ENCODE results near the gene BPIFB1.

Gene BPIFB1

DNA sequence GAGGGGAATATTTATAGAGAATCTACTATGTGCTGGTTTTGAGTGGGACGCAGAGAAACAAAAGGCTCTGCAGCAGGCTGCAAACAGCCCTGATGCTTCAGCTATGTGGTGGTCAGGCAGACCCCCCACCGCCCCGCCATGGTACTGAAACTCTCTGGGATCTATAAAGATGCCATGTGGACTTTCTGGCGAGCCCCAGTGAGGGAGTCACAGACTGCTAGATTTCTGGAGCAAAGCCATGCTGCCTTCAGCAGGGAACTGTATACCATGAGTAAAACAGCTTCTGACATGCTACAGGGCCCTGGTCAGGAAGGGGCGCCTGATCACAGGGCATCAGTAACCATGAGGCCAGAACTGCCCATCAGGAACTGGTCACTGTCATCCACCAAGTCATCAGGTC, 19.2 kb upstream of the BPIFB1 start:
- H3K4me3 ChIP-seq (ENCODE audit: low read length), result no peak overlapping the region
- DNase-seq (ENCODE audit: low read depth, low spot score), result no peak

DNA sequence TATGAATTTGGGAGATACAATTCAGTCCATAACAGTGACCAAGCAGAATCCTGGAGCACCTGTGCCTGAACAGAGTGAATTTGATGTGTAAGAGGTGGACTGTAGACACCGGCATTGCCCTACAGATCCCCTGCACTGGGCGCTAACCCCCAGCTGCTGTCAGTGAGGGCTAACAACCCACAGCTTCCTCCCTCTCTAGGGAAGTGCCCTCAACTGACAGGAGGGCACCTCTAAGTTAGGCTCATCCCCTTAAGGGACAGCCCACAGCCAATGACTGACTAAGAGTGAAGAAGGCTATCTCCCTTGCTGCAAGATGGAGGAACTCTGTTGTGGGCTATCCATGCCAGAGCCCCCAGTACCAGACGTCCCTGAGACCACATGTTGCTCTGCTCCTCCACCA, 15.3 kb upstream of the BPIFB1 start:
- H3K4me3 ChIP-seq (ENCODE audit: low read length), result no peak overlapping the region
- DNase-seq (ENCODE audit: low read depth, low spot score), result no peak

- no peak overlapping the region for H3K4me3 ChIP-seq (ENCODE audit: low read length)
- no peak for DNase-seq (ENCODE audit: low read depth, low spot score)
Measured at GRCh38 chr20:33272155-33272873, 10.7 kb upstream of the BPIFB1 start.

DNA sequence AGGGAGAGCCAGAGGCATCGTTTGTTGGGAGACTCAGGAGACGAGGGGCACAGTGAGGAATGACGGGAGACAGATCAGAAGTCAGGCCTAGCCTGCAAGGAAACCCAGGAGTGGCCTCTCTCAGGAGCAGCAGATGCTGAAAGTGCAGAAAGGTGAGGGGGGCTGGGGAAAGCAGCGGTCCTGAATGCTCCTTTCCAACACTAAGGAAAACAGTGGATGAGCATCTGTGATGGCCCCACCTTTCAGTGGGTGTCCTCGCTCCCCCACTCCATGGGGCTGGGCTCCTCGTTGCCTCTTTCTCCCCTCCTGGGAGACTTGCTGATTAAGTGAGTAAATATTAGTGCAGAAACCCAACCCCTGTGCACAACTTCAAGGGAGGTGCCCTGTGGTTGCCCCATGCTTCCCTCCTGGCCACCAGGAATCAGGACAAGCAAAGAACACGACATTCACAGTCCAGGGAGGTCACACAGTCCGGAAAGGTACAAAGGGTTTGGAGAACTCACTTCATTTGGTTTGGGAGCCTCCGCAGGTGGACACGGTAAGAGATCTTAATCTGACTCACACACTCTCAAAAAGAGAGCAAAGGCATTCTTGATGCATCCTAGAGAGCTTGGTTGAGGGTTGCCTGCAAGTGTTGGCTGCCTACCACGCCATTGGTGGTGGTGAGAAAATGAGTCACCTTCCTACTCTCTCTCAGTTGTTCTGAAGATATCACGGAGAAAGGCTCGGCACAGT, 9.7 kb upstream of the BPIFB1 start:
- no peak for DNase-seq (ENCODE audit: low read depth, low spot score)
- no peak overlapping the region for H3K4me3 ChIP-seq (ENCODE audit: low read length)

- H3K4me3 ChIP-seq (ENCODE audit: low read length), result no peak overlapping the region
- no peak for DNase-seq (ENCODE audit: low read depth, low spot score)
Measured at GRCh38 chr20:33275215-33275614, 7.8 kb upstream of the BPIFB1 start.

DNA sequence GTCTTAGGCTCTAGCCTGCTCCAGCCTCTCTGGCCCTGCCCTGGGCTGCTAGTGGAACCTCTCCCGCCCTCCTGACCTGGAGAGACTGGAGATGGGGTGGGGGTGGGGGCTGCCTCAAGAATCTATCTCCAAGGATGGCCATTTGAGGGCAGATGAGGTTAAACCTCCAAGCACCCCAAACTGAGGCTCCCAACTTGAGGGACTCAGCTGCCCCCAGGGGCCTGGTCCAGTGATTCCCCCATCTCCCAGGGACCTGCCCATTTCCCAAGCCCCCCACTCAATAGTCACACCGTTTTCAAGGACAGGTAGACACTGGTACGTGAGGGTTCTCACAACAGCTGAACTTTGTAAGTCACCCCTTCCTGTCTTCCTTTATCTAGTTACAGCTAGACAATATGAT, 7.1 kb upstream of the BPIFB1 start:
- no peak for DNase-seq (ENCODE audit: low read depth, low spot score)
- no peak overlapping the region for H3K4me3 ChIP-seq (ENCODE audit: low read length)

DNA sequence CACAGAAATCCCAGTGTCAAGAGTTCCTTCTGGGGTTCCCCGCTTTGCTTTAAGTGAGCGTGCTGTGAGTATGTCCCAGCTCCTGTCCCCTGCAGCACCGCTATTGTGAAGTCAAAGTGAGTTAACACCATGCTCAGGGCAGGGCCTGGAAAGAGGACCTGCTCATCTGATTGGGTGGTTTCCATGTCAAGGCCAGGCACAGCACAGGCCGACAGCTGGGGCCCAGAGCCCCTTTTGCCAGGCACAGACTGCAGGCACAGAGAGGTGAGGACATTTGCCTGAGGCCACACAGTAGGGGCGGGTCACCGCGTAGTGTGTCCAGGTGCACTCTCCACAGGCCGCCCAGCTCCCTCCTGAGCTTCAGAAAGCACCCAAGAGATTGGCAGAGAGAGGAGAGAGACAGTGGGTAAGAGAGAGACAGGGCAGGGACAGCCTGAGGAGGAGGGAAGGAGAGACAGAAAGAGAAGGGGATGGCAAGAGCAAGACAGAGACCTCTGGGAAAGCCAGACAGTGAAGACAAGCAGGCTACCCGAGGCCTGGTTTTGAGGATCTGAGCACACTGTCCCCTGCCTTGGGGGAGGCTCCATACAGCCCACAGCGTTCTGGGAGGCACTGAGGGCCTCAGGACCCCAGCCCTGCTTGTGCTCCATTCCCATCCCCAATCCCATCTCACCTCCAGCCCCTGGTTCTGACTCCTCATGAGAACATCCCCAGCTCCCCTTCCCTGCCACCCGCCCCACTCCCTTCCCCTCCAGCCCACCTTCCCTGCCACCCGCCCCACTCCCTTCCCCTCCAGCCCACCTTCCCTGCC, 6.5 kb upstream of the BPIFB1 start:
- no peak for DNase-seq (ENCODE audit: low read depth, low spot score)
- no peak overlapping the region for H3K4me3 ChIP-seq (ENCODE audit: low read length)

DNA sequence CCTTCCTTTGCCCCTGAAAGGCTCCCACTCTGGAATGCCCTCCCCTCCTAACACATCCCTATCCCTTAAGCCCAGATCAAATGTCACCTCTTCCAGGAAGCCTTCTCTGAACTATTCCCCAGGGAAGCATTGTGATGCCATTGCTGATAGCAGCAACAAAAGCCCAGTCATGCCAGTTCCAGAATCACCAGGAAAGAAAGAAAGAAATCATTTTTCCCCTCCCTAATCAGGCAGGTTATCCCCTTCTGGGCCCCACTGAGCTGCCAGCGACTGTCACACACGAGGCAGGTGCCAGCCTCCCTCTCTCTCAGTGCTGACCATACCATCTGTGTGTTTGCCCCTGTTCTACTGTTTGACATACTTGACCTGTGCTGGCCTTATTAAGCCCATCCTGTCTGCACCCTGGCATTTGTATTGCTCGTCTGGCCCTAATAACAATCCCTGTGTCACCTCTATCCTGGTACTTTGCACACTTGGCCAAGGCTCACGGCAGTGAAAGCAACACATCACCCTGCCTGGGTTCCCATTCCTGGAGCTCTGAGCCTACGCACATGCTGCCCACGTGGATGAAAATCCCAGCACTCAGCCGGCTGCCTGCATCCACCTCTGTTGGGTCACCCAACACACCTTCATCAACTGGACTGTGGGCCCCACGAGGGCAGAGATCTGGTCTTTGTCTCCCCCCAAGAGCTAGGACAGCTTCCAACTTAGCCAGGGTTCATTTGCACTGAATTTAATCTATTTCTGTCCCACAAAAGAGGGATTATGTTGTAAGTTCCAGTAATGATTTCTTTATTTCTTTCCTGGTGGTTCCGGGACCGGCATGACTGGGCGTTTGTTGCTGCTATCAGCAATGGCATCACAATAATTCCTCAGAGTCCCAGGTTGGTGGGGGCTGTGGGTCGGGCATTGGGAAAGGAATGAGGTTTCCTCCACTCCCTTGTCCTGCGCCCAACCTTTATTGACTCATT, 5.3 kb upstream of the BPIFB1 start:
- H3K4me3 ChIP-seq (ENCODE audit: low read length), result no peak overlapping the region

GRCh38 chr20:33278700-33279099, 4.3 kb upstream of the BPIFB1 start:
- no peak overlapping the region for H3K4me3 ChIP-seq (ENCODE audit: low read length)
- no peak for DNase-seq (ENCODE audit: low read depth, low spot score)

More for the DNA sequence above, 5.3 kb upstream of the BPIFB1 start:
- no peak for DNase-seq (ENCODE audit: low read depth, low spot score)

GRCh38 chr20:33279261-33279910, 3.6 kb upstream of the BPIFB1 start:
- H3K4me3 ChIP-seq (ENCODE audit: low read length), result no peak overlapping the region
- no peak for DNase-seq (ENCODE audit: low read depth, low spot score)

- no peak for DNase-seq (ENCODE audit: low read depth, low spot score)
- no peak overlapping the region for H3K4me3 ChIP-seq (ENCODE audit: low read length)
Measured at GRCh38 chr20:33280000-33280680, 2.9 kb upstream of the BPIFB1 start.

DNA sequence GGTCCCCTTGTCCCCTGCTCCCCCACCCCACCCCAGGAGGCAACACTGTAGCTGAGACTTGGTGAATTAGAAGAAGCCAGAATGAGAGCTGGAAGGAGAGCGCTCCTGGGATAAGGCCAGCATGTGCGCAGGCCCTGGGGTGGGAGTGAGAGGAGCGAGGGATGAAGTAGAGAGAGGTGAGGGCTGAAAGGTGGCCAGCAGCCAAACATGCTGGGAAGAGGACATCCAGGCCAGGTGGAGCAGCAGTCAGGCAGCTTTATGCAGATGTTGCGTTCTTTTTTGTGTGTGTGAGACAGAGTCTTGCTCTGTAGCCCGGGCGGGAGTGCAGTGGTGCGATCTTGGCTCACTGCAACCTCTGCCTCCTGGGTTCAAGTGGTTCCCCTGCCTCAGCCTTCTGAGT, 2.2 kb upstream of the BPIFB1 start:
- DNase-seq (ENCODE audit: low read depth, low spot score), result no peak
- no peak overlapping the region for H3K4me3 ChIP-seq (ENCODE audit: low read length)

- no peak overlapping the region for H3K4me3 ChIP-seq (ENCODE audit: low read length)
- DNase-seq (ENCODE audit: low read depth, low spot score), result no peak
Measured at GRCh38 chr20:33281550-33282146, 1.4 kb upstream of the BPIFB1 start.

GRCh38 chr20:33282196-33282934, 649 bp upstream of the BPIFB1 start:
- DNase-seq (ENCODE audit: low read depth, low spot score), result no peak
- H3K4me3 ChIP-seq (ENCODE audit: low read length), result no peak overlapping the region

GRCh38 chr20:33284284-33284683, 1.3 kb downstream of the BPIFB1 start:
- H3K4me3 ChIP-seq (ENCODE audit: low read length), result no peak overlapping the region
- DNase-seq (ENCODE audit: low read depth, low spot score), result no peak

GRCh38 chr20:33284937-33285336, 1.9 kb downstream of the BPIFB1 start:
- H3K4me3 ChIP-seq (ENCODE audit: low read length), result no peak overlapping the region
- no peak for DNase-seq (ENCODE audit: low read depth, low spot score)

Data from Jurkat, Clone E6-1 (cell line).